PFSK-1 (cell line): ENCODE data around the gene FN1.

Source experiments
- FOXP2 ChIP-seq: optimal IDR thresholded peaks from 2 replicates; pipeline ENCODE3; 2011; ENCODE audit warnings: borderline replicate concordance, control low read depth, inconsistent platforms; ENCODE audit not compliant: insufficient read depth; ENCODE audit errors: extremely low read length, extremely low read depth
- POLR2AphosphoS5 ChIP-seq: IDR thresholded peaks from 2 replicates; pipeline ENCODE4 v1.6.1; 2012; ENCODE audit warnings: low read depth, mild to moderate bottlenecking, control low read depth, low read length, moderate library complexity
- REST ChIP-seq, 2 experiments: IDR thresholded peaks; 2 replicates each; pipeline versions ENCODE4 v1.6.1 to v1.8.0; 2011 to 2012; ENCODE audit warnings: low read depth in 2 of 2, low read length in 2 of 2, control low read depth in 1 of 2, inconsistent platforms in 1 of 2, mild to moderate bottlenecking in 1 of 2, moderate library complexity in 1 of 2; ENCODE audit not compliant: insufficient read depth in 1 of 2
- SIN3A ChIP-seq: IDR thresholded peaks from 2 replicates; pipeline ENCODE4 v1.6.1; 2012; ENCODE audit warnings: mild to moderate bottlenecking, low read length, moderate library complexity, borderline replicate concordance; ENCODE audit not compliant: insufficient read depth
- TAF1 ChIP-seq: IDR thresholded peaks from 2 replicates; pipeline ENCODE4 v1.6.1; 2012; ENCODE audit warnings: low read length, control low read depth, borderline replicate concordance; ENCODE audit not compliant: insufficient read depth

The FN1 gene

DNA sequence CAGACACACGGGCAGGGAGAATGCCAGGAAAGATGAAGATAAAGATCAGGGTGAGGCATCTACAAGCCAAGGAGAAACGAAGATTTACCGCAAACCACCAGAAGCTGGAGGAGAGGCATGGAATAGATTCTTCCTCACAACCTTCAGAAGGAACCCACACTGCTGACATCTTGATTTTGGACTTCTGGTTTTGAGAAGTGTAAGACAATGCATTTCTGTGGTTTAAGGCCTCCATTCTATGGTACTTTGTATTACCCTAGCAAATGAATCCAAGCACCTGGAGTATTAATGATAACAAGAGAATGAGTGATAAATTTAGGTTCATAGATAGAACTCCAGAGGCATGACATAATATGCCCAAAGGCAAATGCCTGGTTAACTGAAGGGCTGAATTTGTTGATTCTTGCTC, 11.8 kb upstream of the FN1 start:
- no peak for TF ChIP-seq FOXP2

DNA sequence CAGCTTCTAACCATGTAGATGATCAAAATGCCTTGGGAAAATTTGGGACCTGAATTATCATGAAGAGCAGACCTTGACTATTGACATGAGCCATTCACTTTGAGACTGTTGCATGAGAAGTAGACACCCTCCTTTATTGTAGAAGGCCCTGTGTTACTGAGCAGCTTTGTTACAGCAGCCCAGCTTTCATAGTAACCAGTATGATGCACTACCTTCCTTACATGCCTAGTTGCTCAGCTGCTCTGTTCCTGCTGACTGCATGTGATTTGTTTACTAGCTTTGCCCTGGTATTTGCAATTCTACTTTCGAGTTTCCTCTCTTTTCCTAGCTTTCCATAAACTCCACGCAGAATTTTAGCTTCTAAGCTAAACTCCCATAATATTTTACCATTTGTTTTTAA, 11.2 kb upstream of the FN1 start:
- TF ChIP-seq TAF1 = no peak
- no peak for TF ChIP-seq POLR2AphosphoS5
- TF ChIP-seq REST (IDR thresholded peaks at IDR 0.05; ENCODE audit: insufficient read depth in 1 of 2, low read depth in 2 of 2, low read length in 2 of 2) = no peak
- TF ChIP-seq FOXP2 = no peak
- TF ChIP-seq SIN3A = no peak

DNA sequence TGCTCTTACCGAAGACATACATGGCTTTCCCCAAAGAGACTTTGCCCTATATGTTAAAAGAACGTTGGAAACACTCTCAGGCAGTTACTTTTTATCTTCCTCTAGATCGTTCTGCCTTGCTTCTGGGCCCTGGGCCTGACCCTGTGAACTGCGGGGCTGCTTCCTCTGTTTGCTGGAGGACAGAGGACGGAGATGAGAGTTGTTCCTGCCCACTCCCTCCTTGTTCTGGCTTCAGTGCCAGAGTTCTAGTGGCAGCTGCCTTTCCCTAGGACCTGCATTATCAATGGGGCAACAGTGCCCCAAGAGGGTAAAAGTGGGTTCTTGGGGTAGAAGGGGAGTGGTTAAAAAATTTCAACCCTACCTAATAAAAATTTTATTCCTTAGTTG, 6.5 kb upstream of the FN1 start:
- no peak for TF ChIP-seq REST (IDR thresholded peaks at IDR 0.05; ENCODE audit: insufficient read depth in 1 of 2, low read depth in 2 of 2, low read length in 2 of 2)
- TF ChIP-seq FOXP2 = no peak
- TF ChIP-seq SIN3A = no peak
- TF ChIP-seq TAF1 = no peak
- TF ChIP-seq POLR2AphosphoS5 = no peak

DNA sequence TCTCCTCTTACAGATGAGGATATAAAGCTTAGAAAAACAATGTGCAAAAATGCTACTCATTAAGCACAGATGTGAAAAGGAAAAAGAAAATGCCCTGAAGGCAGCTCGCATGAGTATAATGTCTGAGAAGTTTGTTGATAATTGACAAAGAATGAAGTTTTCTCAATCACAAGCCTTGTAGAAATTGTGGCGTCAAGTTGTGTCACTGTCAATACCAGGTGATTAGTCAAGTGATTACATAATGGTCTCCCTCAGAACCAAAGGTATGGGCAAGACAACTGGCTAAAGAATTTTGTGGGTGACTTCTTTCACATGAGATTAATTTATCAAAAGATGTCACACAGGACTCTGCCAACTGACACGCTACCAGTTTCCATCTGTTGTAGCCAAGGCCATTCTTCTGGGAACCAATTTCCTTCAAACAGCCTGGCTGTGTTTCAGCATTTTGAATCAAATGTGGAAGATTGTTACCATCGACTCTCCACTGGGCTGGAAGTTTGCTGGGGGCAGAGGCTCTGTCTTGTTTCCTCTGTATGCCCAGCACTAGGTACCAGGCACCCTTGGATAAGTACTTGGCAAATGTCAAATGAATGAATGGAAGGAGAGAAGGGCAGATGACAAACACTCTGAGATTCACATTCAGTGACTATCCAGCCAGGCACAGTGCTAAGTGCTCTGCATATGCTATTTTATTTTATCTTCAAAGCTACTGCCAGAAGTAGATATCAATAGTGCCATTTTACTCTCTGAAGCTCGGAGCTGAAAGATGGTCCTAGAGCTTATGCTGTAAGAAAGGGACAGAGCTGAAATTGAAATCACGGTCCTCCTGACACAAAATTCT, 5.9 kb upstream of the FN1 start:
- TF ChIP-seq REST (IDR thresholded peaks at IDR 0.05; ENCODE audit: insufficient read depth in 1 of 2, low read depth in 2 of 2, low read length in 2 of 2) (no peak), POLR2AphosphoS5 (no peak), FOXP2 (no peak), SIN3A (no peak), TAF1 (no peak)

GRCh38 chr2:215439980-215440512, 4.2 kb upstream of the FN1 start:
- TF ChIP-seq POLR2AphosphoS5 (no peak), REST (IDR thresholded peaks at IDR 0.05; ENCODE audit: insufficient read depth in 1 of 2, low read depth in 2 of 2, low read length in 2 of 2) (no peak), TAF1 (no peak), SIN3A (no peak), FOXP2 (no peak)
